NB4 (cell line): ENCODE measurements around the gene DGLUCY.

Source experiments
- CTCF ChIP-seq: IDR thresholded peaks from one replicate; pipeline ENCODE4 v1.5.1; 2012; ENCODE audit warnings: low read depth, low read length
- MYC ChIP-seq: IDR thresholded peaks from 2 replicates; pipeline ENCODE4 v1.6.1; 2011; ENCODE audit warnings: low read depth, low read length
- POLR2A ChIP-seq: IDR thresholded peaks from 2 replicates; pipeline ENCODE4 v1.6.1; 2011; ENCODE audit warnings: mild to moderate bottlenecking; ENCODE audit not compliant: insufficient read length; ENCODE audit errors: extremely low read depth

- no peak for TF ChIP-seq CTCF
- TF ChIP-seq POLR2A: no peak
- TF ChIP-seq MYC: no peak
Observed at GRCh38 chr14:91267965-91268437, 154.1 kb downstream of the DGLUCY start.
